T-helper 22 cell (primary cell): Measurements from ENCODE around the gene PTPN6.
A peak's percentile ranks its signal among the peaks of the same experiment; 100 is the strongest.

Experiments
- DNase-seq: peaks from one replicate; pipeline ENCODE4 v3.0.0-alpha.2; 2020; ENCODE audit warnings: low read depth

PTPN6 gene

DNA sequence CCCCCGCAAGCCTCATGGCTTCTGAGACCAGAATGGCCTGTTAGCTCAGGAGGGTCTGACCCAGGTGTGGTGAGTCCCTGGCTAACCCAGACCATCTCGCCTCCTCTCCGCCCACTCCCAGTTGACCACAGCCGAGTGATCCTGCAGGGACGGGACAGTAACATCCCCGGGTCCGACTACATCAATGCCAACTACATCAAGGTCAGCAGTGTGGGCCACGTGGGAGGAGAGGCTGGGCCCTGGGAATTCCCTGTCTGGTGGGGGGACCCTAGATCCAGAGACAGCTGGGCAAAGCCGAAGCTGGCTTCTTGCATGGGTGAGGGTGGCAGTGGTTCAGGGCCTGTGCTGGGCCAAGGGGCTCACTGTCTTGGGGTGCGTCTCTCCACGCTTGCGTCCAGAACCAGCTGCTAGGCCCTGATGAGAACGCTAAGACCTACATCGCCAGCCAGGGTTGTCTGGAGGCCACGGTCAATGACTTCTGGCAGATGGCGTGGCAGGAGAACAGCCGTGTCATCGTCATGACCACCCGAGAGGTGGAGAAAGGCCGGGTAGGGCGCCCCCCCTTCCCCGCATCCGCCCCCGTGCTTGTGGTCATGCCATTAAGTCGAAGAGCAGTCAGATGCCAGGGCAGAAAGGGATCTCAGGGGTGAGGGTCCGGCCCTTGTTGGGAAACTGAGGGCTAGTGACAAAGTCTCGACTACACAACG lies 5.0 kb downstream of the PTPN6 start:
- DNase-seq, result no peak

DNA sequence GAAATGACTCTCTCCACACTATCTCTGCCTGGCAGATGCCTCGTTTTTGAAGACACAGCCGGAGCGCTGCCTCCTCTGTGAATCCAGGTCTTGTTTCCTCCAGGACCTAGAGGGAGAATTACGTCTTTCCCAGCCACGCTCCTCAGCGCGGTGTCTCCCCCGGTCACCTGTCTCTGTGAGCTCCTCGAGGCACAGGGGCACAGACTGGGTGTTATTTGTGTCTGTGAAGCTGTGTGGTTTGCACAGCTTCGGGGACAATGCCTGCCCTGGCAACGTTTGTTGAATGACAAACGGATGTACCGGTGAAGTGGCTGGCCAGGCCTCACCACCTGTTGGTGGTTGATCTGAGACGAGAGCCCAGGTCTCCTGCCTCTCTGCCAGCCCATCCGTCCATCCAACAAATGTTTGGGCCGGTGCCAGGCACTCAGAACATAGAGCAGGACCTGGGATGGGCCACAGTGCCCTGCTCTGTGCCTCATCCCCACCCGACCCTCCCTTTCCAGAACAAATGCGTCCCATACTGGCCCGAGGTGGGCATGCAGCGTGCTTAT lies 6.1 kb downstream of the PTPN6 start:
- DNase-seq, result no peak

- DNase-seq, result no peak
Observed at GRCh38 chr12:6957741-6958608, 6.8 kb downstream of the PTPN6 start.

GRCh38 chr12:6958609-6959057 lies 7.5 kb downstream of the PTPN6 start:
- no peak for DNase-seq

GRCh38 chr12:6959058-6959804 lies 8.1 kb downstream of the PTPN6 start:
- peak; percentile 70 for DNase-seq

GRCh38 chr12:6959805-6960592 lies 8.8 kb downstream of the PTPN6 start:
- DNase-seq, result no peak

GRCh38 chr12:6960593-6961277 lies 9.6 kb downstream of the PTPN6 start:
- DNase-seq, result no peak

DNA sequence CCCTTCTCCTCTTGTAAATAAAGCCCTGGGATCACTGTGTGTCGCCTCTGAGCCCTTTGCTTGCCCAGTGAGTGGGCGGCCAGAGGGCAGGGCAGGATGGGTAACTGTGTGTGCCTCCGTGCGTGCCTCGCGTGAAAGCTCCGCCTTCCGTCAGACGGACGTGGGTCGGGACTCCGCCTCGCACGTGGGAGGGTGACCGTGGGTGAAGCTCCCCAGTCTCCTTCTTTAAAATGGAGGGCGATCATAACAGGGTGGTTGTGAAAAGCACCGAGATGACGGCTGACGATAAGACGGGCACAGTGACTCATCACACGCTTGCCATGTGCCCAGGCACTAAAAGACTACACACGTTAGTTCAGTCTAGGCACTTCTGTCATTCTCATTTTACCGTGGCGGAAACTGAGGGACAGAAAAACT lies 10.1 kb downstream of the PTPN6 start:
- DNase-seq, result peak; percentile 92

GRCh38 chr12:6961695-6962284 lies 10.6 kb downstream of the PTPN6 start:
- DNase-seq, result no peak

DNA sequence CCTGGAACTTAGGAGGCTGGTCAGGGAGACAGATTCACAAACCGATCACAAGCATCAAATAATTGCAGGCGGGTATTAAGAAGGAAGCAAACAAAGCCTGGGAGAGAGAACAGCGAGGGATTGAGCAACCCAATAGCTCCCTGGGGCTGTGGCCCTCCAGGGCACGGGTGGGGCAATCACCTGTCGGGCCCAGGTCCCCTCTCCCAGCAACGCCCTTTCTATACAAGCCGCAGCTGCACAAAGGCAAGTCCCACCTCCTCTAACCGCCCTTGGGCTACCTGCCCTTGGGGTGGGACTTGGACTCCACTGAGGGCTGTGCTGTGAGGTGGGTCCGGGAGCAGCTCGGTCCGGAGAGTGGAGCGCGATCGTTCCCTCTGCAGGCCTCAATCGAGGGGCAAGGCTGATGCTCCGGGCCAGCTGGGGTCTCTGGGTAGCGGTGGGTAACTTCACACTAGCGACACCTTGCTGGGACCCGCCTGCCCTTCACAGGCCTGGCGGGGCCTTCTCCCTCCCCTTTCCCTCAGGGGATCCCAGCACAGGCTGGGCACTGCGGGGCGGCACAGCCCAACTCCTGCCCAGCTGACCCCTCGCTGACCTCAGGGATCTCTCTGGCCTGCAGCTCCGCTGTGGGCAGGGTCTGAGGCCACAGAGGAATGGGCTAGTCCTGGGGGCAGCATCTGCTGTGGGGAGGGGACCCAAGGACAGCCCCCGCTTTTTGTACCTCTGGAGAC lies 11.3 kb downstream of the PTPN6 start:
- no peak for DNase-seq

GRCh38 chr12:6963016-6963731 lies 12.0 kb downstream of the PTPN6 start:
- DNase-seq, result no peak

DNA sequence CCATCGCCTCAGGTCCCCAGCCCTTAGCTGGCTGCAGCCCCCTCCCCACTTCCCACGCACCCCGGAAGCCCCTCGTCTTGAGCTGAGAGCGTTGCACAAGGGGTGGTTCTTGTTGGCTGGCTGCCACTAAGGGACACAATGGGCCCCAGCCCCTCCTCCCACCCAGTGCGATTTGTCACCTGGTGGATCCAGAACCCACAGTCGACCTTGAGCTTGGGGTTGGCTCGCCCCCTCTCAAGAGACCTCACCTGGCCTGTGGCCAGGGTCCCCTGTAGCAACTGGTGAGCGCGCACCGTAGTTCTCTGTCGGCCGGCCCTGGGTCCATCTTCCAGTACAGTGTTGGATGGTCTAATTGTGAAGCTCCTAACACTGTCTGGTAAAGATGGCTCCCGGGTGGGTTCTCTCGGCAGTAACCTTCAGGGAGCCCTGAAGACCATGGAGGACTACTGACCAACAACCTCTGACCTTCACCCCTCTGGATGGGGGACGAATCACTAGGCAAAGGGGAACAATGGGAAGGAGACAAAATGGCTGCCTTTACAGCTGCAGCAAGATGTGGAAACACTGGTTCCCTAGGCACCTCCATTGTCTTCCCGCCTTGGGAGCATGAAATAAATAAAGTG lies 12.7 kb downstream of the PTPN6 start:
- no peak for DNase-seq

GRCh38 chr12:6964605-6965025 lies 13.5 kb downstream of the PTPN6 start:
- no peak for DNase-seq

DNA sequence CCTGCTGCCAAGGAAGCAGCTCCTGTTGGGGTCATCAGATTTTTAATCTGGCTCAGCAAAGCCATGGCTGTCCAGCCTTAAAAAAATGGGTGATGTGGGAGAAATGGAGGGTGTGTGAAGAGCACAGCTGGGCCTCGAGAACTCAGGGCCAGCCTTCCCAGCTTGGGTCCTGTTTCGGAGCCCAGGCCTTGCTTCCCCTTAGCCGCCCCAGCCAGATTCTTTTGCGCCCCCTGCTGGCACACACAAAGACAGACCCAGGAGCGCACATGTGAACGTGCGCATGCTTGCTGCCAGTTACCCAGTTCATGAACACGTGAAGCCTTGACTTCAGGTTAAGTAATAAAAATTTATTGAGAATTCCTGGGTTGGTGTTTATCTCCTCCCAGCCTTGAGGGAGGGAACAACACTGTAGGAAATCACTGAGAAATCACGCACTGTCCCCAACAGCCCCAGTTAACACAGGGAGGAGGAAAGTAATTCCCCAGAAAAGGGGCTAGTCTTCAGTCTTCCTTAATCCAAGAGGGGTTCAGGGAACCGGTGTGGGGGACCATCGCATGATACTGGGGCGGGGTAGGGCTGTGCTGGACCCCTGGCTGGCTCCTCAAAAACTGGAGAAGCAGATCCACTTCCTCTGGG lies 14.0 kb downstream of the PTPN6 start:
- DNase-seq, result peak; percentile 69

DNA sequence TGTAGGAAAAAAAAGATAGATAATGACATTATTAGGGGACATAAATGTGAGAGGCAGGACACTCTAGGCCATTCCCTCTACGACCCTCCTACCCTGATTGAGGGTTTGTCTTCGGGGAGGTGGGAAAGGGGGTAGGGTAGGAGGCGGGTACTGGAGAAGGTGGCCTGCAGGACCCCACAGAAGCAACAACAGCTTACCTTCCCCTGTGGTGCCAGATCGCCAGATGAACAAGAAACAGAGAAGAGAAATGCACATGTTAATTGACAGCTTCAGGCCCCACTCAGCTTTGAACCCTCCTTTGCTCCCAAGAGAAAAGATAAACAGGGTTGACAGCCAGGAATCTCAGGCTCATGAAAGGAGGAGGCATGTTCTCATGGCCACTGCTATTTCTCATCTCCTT lies 14.6 kb downstream of the PTPN6 start:
- DNase-seq, result no peak

DNA sequence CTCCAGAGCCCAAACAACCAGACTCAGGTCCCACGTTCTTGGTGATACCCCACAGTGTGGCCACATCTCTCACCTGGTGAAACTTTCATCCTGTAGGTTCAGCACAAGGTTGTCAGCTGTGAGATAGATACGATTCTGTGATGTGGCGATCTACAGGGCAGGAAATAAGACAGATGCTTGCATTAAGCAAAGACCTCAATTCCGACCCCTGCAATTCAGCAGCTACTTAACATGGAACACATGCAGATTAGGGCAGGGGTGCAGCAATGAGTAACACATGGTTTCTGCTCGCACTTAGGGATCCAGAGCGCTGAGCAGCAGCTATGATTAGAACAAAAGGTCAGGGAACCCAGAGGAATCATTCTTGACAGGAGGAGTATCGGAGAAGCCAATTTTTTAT lies 15.2 kb downstream of the PTPN6 start:
- DNase-seq, result no peak

DNA sequence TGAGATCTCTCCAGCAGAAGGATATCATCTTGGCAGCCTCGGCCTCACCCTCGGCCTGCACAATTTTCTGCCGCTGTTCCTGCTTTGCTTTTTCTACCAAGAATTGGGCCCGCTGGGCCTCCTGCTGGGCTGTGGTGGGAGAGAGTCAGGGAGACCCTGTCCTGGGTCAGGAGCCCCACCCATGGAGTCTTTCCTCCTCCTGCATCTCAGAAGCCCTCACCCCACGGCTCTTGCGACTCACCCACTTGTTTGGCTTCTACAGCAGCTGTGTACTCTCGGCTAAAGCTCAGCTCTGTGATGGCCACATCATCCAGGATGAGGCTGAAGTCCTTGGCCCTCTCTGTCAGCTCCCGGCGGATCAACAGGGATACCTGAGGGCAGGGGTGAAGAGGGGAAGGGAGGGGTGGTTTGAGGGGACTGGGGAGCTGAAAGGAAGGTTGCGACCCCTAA lies 16.5 kb downstream of the PTPN6 start:
- DNase-seq, result no peak

GRCh38 chr12:6968426-6968825 lies 17.3 kb downstream of the PTPN6 start:
- DNase-seq, result no peak
